Loucy (cell line): ENCODE measurements around the gene TNIP2.

Experiments used
- CTCF ChIP-seq: fragments of 200-600 bp; sonication (generic); conservative IDR thresholded peaks from 2 replicates; pipeline ENCODE4 v1.5.1; 2014; ENCODE audit warnings: mild to moderate bottlenecking, antibody characterized with exemption, low read length
- EZH2phosphoT487 ChIP-seq: fragments of 200-600 bp; IDR thresholded peaks from 2 replicates; pipeline ENCODE4 v1.6.1; 2018; ENCODE audit warnings: antibody characterized with exemption, mild to moderate bottlenecking, moderate library complexity, borderline replicate concordance

- TF ChIP-seq CTCF (no peak), EZH2phosphoT487 (no peak)
Measured at GRCh38 chr4:2785613-2786012, 29.5 kb upstream of the TNIP2 start.
